Choroid plexus epithelial cell (primary cell): Measurements from ENCODE around the gene HDAC11.

Experiments used
- DNase-seq: peaks from one replicate; pipeline ENCODE4 v3.0.0-alpha.2; 2010; ENCODE audit warnings: low read depth
- H3K4me3 ChIP-seq: 2 replicates; pipeline ENCODE4 v1.5.1; 2011; ENCODE audit warnings: low read depth, mild to moderate bottlenecking, control low read depth, low read length, moderate library complexity
- TF ChIP-seq, protein P1 (sequence below): conservative IDR thresholded peaks from 2 replicates; pipeline ENCODE4 v1.5.1; 2011; ENCODE audit warnings: low read depth, mild to moderate bottlenecking, control low read depth, inconsistent platforms, low read length, moderate library complexity

Gene HDAC11

DNA sequence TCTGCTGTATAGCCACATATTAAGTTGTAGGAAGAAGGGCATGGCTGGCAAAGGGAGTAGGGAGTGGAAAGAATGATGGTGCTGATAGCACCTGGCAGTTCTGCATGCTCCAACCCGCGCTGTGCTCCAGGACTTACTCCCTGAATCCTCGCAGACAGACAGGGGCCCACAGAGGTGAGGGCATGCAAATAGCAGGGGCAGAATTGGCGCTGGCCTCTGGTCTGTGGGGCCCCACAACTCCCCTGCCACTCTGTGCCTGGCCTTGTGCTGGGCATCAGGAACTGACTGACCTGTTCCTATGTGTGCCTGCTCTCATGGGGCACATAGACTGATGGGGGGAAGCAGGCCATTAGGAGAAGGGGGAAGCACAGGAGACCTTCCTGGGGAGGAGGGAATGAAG is 20.9 kb downstream of the HDAC11 start:
- no peak for DNase-seq
- TF ChIP-seq, protein P1, sequence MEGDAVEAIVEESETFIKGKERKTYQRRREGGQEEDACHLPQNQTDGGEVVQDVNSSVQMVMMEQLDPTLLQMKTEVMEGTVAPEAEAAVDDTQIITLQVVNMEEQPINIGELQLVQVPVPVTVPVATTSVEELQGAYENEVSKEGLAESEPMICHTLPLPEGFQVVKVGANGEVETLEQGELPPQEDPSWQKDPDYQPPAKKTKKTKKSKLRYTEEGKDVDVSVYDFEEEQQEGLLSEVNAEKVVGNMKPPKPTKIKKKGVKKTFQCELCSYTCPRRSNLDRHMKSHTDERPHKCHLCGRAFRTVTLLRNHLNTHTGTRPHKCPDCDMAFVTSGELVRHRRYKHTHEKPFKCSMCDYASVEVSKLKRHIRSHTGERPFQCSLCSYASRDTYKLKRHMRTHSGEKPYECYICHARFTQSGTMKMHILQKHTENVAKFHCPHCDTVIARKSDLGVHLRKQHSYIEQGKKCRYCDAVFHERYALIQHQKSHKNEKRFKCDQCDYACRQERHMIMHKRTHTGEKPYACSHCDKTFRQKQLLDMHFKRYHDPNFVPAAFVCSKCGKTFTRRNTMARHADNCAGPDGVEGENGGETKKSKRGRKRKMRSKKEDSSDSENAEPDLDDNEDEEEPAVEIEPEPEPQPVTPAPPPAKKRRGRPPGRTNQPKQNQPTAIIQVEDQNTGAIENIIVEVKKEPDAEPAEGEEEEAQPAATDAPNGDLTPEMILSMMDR = no peak
- H3K4me3 ChIP-seq = no peak overlapping the region

DNA sequence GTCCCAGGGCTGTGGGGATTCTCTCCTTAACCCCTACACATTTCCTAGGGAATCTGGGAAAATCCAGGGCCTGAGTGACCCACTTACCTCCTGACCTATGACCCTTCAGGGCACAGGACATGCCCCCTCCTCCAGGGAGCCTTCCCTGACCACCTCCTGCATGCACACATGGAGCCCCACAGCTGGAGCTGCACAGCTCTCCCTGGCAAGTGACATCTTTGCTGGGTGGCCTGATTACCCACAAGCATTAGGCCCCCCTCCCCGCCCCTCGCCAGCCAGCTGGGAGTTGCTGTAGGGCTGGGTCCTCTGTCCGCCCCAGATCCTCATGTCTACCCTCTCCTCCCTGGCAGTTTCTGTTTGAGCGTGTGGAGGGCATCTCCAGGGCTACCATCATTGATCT is 21.4 kb downstream of the HDAC11 start:
- TF ChIP-seq, protein P1 = no peak
- DNase-seq = no peak
- no peak overlapping the region for H3K4me3 ChIP-seq

DNA sequence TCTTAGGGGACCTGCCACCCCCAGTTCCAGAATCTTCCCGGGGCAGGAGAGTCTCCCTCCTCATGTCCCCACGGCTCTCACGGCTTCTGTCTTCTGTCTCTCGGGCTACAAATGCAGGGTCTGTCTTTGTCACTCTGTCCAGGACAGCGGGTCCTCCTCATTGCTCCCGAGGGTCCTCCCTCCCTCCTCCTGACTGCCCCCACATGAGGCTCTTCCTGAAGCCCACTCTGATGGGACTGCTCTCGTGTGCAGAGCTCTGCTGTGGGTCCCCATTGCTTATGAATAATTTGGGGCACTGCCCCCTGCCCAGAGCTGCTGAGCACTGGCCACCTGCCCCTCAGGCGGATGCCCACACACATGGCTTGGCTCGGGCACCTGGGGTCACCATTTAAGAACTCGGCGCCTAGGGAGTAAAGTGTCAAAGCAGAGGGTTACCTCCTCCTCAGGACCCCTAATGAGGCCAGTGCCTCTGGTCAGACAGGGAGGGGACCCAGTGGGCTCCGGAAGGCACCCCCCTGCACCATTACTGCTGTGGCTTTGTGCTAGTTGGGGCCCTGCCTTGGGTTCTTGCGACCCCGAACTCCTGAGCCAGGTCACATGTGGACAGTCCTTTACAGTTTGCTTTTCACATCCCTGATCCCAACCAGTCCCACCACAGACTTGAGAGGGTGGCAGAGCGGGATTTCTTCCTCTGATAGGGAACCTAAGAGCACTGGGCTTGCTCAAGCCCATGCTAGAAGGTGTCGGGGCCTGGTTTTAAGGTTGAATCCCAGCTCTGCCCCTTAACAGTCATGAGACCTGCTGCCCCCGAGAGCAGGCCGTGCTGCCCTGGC is 22.1 kb downstream of the HDAC11 start:
- no peak overlapping the region for H3K4me3 ChIP-seq
- DNase-seq = no peak
- TF ChIP-seq, protein P1 = no peak

DNA sequence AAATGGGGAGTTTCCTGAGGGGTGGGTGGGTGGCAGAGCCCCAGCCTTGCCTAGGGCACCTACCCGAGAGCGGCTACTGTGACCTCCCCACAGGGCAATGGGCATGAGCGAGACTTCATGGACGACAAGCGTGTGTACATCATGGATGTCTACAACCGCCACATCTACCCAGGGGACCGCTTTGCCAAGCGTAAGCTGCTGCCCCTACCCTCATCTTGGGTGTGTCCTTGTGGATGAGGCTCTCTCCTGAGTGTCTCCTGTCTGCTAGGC is 22.6 kb downstream of the HDAC11 start:
- H3K4me3 ChIP-seq = no peak overlapping the region
- no peak for DNase-seq
- TF ChIP-seq, protein P1 = no peak

DNA sequence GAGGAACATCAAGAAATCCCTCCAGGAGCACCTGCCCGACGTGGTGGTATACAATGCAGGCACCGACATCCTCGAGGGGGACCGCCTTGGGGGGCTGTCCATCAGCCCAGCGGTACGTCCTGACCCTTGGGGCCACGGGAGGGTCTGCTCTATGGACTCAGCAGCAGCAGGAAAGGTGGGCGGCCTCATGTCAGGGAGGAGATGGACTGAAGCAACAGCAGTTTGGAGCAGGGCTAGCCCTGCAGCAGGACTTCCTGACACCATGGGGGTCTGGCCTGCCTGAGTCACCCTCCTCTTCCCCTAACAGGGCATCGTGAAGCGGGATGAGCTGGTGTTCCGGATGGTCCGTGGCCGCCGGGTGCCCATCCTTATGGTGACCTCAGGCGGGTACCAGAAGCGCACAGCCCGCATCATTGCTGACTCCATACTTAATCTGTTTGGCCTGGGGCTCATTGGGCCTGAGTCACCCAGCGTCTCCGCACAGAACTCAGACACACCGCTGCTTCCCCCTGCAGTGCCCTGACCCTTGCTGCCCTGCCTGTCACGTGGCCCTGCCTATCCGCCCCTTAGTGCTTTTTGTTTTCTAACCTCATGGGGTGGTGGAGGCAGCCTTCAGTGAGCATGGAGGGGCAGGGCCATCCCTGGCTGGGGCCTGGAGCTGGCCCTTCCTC is 24.2 kb downstream of the HDAC11 start:
- TF ChIP-seq, protein P1 = no peak
- H3K4me3 ChIP-seq = no peak overlapping the region
- DNase-seq = peak; percentile 83

DNA sequence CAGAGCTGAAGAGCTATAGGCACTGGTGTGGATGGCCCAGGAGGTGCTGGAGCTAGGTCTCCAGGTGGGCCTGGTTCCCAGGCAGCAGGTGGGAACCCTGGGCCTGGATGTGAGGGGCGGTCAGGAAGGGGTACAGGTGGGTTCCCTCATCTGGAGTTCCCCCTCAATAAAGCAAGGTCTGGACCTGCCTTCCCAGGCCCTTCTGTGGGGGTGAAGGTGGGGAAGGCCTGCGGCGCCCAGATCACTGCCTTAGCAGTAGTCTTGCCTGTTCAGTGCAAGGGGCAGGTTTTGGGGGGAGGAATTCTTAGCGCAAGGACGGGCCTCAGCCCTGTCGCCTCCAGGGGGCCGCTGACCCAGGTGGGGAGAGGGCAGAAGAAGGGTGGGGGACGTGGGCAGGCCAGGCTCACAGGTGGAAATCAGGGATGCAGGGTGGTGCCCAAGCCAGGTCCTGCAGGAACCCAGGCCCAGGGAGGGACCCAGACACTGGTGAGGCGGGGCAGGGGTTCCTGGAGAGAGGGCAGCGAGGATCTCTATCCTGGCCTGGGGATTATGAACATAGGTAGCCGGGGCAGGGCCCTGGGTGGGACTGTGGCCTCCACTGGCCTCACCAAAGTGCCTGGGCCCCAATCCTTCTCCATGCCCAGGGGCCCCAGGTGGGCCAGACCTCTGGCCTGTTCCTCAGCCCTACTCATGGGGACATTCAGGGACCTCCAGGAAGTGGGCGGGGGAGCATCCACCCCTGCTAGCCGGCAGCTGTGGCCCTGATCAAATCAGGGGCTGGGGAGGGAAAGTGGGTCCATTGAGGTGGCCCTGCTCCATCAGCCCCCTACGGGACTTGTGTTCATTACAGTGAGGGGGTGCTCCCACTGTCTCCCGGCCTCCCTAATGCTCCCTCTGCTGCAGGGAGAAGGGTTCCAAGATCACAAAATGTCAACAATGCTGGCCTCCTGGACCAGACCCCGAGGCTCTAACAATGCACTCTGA is 25.3 kb downstream of the HDAC11 start:
- TF ChIP-seq, protein P1 = no peak
- no peak for DNase-seq
- H3K4me3 ChIP-seq = no peak overlapping the region
